ENCODE results near the gene TECR. TPM values are rescaled to one million over a fixed set of nuclear protein-coding genes. Genes with fewer than 3 reads are reported as not detected.
"Not testable (repeated sequence)": the region's sequence is repeated elsewhere in the genome, so short reads cannot be mapped to it uniquely, and the experiment has no call there.

Gene TECR
- total RNA-seq, 4 donors from 2014 or later = 21.3 to 27.2 (median 24.3) TPM

GRCh38 chr19:14545716-14546082 is 16.3 kb downstream of the TECR start:
- ATAC-seq = no peak
- Histone ChIP-seq H3K27ac (no peak overlapping the region), H3K4me3 (no peak overlapping the region), H3K4me1 (peaks cover 0 to 32% (median 0%) of the 10 kb centered on the region in 3 donors), H3K27me3 (no peaks in the 10 kb centered on the region), H3K36me3 (peaks cover 0 to 30% of the 10 kb centered on the region in 2 donors), H3K9me3 (no peaks in the 10 kb centered on the region)
- no peak for TF ChIP-seq POLR2A (IDR thresholded peaks at IDR 0.05)
- TF ChIP-seq EP300 (IDR thresholded peaks at IDR 0.05) = no peak
- no peak for TF ChIP-seq CTCF (IDR thresholded peaks at IDR 0.05)
- TF ChIP-seq POLR2AphosphoS5 (IDR thresholded peaks at IDR 0.05) = no peak
- WGBS, 2 donors (ENCODE audit: low coverage in 1 of 2) = 60% methylated on average over 1 of the region's 9 CpGs; no CpG with 5 or more reads in 1 of the 2 donors

- Histone ChIP-seq H3K9me3 (no peaks in the 10 kb centered on the region), H3K4me1 (peaks cover 0 to 15% (median 0%) of the 10 kb centered on the region in 3 donors), H3K36me3 (peaks cover 0 to 44% of the 10 kb centered on the region in 2 donors), H3K27me3 (no peaks in the 10 kb centered on the region), H3K4me3 (no peak overlapping the region), H3K27ac (no peak overlapping the region)
- no peak for TF ChIP-seq CTCF (IDR thresholded peaks at IDR 0.05)
- TF ChIP-seq EP300 (IDR thresholded peaks at IDR 0.05) = no peak
- TF ChIP-seq POLR2AphosphoS5 (IDR thresholded peaks at IDR 0.05) = no peak
- no peak for TF ChIP-seq POLR2A (IDR thresholded peaks at IDR 0.05)
- 75% methylated on average over 2 of the region's 15 CpGs; no CpG with 5 or more reads in 1 of the 2 donors for WGBS, 2 donors (ENCODE audit: low coverage in 1 of 2)
- ATAC-seq = no peak
Measured at GRCh38 chr19:14550201-14550754, 20.9 kb downstream of the TECR start.

GRCh38 chr19:14551134-14552005 is 22.0 kb downstream of the TECR start:
- not testable (repeated sequence) for H3K27ac ChIP-seq, H3K9me3 ChIP-seq, H3K27me3 ChIP-seq, H3K4me3 ChIP-seq
- Histone ChIP-seq H3K36me3 (peaks cover 0 to 44% of the 10 kb centered on the region in 2 donors), H3K4me1 (peaks cover 0 to 17% (median under 1%) of the 10 kb centered on the region in 3 donors)
- WGBS, 2 donors (ENCODE audit: low coverage in 1 of 2) = 92 to 95% methylated on average over 4 to 7 of the region's 12 CpGs
- peak; percentile 24 for ATAC-seq

GRCh38 chr19:14552006-14552360 is 22.6 kb downstream of the TECR start:
- not testable (repeated sequence) for ATAC-seq, H3K27me3 ChIP-seq, H3K9me3 ChIP-seq, H3K27ac ChIP-seq, H3K4me3 ChIP-seq
- 93% methylated on average over 8 of the region's 8 CpGs; no CpG with 5 or more reads in 1 of the 2 donors for WGBS, 2 donors (ENCODE audit: low coverage in 1 of 2)
- Histone ChIP-seq H3K36me3 (peaks cover 0 to 44% of the 10 kb centered on the region in 2 donors), H3K4me1 (peaks cover 0 to 23% (median 5%) of the 10 kb centered on the region in 3 donors)

- Histone ChIP-seq H3K9me3 (no peaks in the 10 kb centered on the region), H3K27me3 (no peaks in the 10 kb centered on the region), H3K36me3 (peaks cover 0 to 39% of the 10 kb centered on the region in 2 donors), H3K4me3 (no peak overlapping the region), H3K27ac (no peak overlapping the region), H3K4me1 (peaks cover 0 to 25% (median 5%) of the 10 kb centered on the region in 3 donors)
- no peak for ATAC-seq
- 100% methylated on average over 1 to 3 of the region's 35 CpGs for WGBS, 2 donors (ENCODE audit: low coverage in 1 of 2)
- no peak for TF ChIP-seq POLR2AphosphoS5 (IDR thresholded peaks at IDR 0.05)
- TF ChIP-seq CTCF (IDR thresholded peaks at IDR 0.05) = no peak
- TF ChIP-seq EP300 (IDR thresholded peaks at IDR 0.05) = no peak
- TF ChIP-seq POLR2A (IDR thresholded peaks at IDR 0.05) = no peak
Measured at GRCh38 chr19:14553042-14553938, 23.9 kb downstream of the TECR start.
